Peyer's patch (tissue), 4 donors: Measurements from ENCODE around the gene TOPAZ1.

ENCODE experiments used
- POLR2A ChIP-seq, 2 donors: fragments of 450-650 bp; IDR thresholded peaks; one replicate each; pipeline ENCODE4 v1.5.1; 2017; ENCODE audit warnings: antibody characterized with exemption in 2 of 2, mild to moderate bottlenecking in 2 of 2, moderate library complexity in 2 of 2
- TF ChIP-seq, protein P1 (sequence below), 6 experiments: fragments of 450-650 bp in 4 of 6; fragments of 200-600 bp in 2 of 6; sonication (generic) in 1 of 6; IDR thresholded peaks; one replicate each; pipeline ENCODE4 v1.5.1; 2017 to 2019; ENCODE audit warnings: antibody characterized with exemption in 6 of 6, mild to moderate bottlenecking in 3 of 6, moderate library complexity in 1 of 6

GRCh38 chr3:44284949-44285348, 43.3 kb downstream of the TOPAZ1 start:
- TF ChIP-seq, protein P1, sequence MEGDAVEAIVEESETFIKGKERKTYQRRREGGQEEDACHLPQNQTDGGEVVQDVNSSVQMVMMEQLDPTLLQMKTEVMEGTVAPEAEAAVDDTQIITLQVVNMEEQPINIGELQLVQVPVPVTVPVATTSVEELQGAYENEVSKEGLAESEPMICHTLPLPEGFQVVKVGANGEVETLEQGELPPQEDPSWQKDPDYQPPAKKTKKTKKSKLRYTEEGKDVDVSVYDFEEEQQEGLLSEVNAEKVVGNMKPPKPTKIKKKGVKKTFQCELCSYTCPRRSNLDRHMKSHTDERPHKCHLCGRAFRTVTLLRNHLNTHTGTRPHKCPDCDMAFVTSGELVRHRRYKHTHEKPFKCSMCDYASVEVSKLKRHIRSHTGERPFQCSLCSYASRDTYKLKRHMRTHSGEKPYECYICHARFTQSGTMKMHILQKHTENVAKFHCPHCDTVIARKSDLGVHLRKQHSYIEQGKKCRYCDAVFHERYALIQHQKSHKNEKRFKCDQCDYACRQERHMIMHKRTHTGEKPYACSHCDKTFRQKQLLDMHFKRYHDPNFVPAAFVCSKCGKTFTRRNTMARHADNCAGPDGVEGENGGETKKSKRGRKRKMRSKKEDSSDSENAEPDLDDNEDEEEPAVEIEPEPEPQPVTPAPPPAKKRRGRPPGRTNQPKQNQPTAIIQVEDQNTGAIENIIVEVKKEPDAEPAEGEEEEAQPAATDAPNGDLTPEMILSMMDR (IDR thresholded peaks at IDR 0.05): no peak
- TF ChIP-seq POLR2A (IDR thresholded peaks at IDR 0.05): no peak
